ENCODE measurements around the gene MUL1.
"Not testable (repeated sequence)": the region's sequence is repeated elsewhere in the genome, so short reads cannot be mapped to it uniquely, and the experiment has no call there.

MUL1 gene

GRCh38 chr1:20511518-20512428 lies 3.8 kb upstream of the MUL1 start:
- no peak for DNase-seq
- H3K4me3 ChIP-seq (ENCODE audit: insufficient read depth, low read depth, low read length, poor library complexity, severe bottlenecking): no peak overlapping the region
- no peaks in the 10 kb centered on the region for H3K9me3 ChIP-seq (ENCODE audit: control insufficient read depth, low read length)
- peaks cover 6% of the 10 kb centered on the region for H3K4me1 ChIP-seq (ENCODE audit: control insufficient read depth, insufficient read depth, low read length, poor library complexity, severe bottlenecking)
- H3K27ac ChIP-seq (ENCODE audit: insufficient read depth, low read length, poor library complexity, severe bottlenecking): no peak overlapping the region
- no peaks in the 10 kb centered on the region for H3K27me3 ChIP-seq (replicated peaks; ENCODE audit: control insufficient read depth, insufficient read depth, low read length, poor library complexity, severe bottlenecking)
- H3K36me3 ChIP-seq (ENCODE audit: control insufficient read depth, insufficient read depth, low read length): peaks cover 4% of the 10 kb centered on the region

- H3K27me3 ChIP-seq (replicated peaks; ENCODE audit: control insufficient read depth, insufficient read depth, low read length, poor library complexity, severe bottlenecking): no peaks in the 10 kb centered on the region
- peak overlapping the region; percentile 92 for H3K27ac ChIP-seq (ENCODE audit: insufficient read depth, low read length, poor library complexity, severe bottlenecking)
- peak overlapping the region; percentile 96 for H3K4me3 ChIP-seq (ENCODE audit: insufficient read depth, low read depth, low read length, poor library complexity, severe bottlenecking)
- no peaks in the 10 kb centered on the region for H3K9me3 ChIP-seq (ENCODE audit: control insufficient read depth, low read length)
- peaks cover 6% of the 10 kb centered on the region for H3K4me1 ChIP-seq (ENCODE audit: control insufficient read depth, insufficient read depth, low read length, poor library complexity, severe bottlenecking)
- H3K36me3 ChIP-seq (ENCODE audit: control insufficient read depth, insufficient read depth, low read length): peaks cover 4% of the 10 kb centered on the region
- no peak for DNase-seq
These were observed 440 bp upstream of the MUL1 start for GRCh38 chr1:20508411-20508771.

- H3K27me3 ChIP-seq (replicated peaks; ENCODE audit: control insufficient read depth, insufficient read depth, low read length, poor library complexity, severe bottlenecking): no peaks in the 10 kb centered on the region
- peak overlapping the region; percentile 96 for H3K4me3 ChIP-seq (ENCODE audit: insufficient read depth, low read depth, low read length, poor library complexity, severe bottlenecking)
- peaks cover 5% of the 10 kb centered on the region for H3K36me3 ChIP-seq (ENCODE audit: control insufficient read depth, insufficient read depth, low read length)
- H3K27ac ChIP-seq (ENCODE audit: insufficient read depth, low read length, poor library complexity, severe bottlenecking): peak overlapping the region; percentile 92
- H3K9me3 ChIP-seq (ENCODE audit: control insufficient read depth, low read length): no peaks in the 10 kb centered on the region
- peaks cover 6% of the 10 kb centered on the region for H3K4me1 ChIP-seq (ENCODE audit: control insufficient read depth, insufficient read depth, low read length, poor library complexity, severe bottlenecking)
- DNase-seq: no peak
These were observed 745 bp downstream of the MUL1 start for GRCh38 chr1:20507248-20507563.

- DNase-seq: no peak
- H3K4me3 ChIP-seq (ENCODE audit: insufficient read depth, low read depth, low read length, poor library complexity, severe bottlenecking): no peak overlapping the region
- H3K4me1 ChIP-seq (ENCODE audit: control insufficient read depth, insufficient read depth, low read length, poor library complexity, severe bottlenecking): peaks cover 6% of the 10 kb centered on the region
- H3K36me3 ChIP-seq (ENCODE audit: control insufficient read depth, insufficient read depth, low read length): peaks cover 22% of the 10 kb centered on the region
- H3K27ac ChIP-seq (ENCODE audit: insufficient read depth, low read length, poor library complexity, severe bottlenecking): no peak overlapping the region
- no peaks in the 10 kb centered on the region for H3K27me3 ChIP-seq (replicated peaks; ENCODE audit: control insufficient read depth, insufficient read depth, low read length, poor library complexity, severe bottlenecking)
- no peaks in the 10 kb centered on the region for H3K9me3 ChIP-seq (ENCODE audit: control insufficient read depth, low read length)
These were observed 2.5 kb downstream of the MUL1 start for GRCh38 chr1:20505488-20505887.

GRCh38 chr1:20500716-20501115 lies 7.2 kb downstream of the MUL1 start:
- H3K9me3 ChIP-seq (ENCODE audit: control insufficient read depth, low read length): no peaks in the 10 kb centered on the region
- no peak overlapping the region for H3K27ac ChIP-seq (ENCODE audit: insufficient read depth, low read length, poor library complexity, severe bottlenecking)
- H3K4me3 ChIP-seq (ENCODE audit: insufficient read depth, low read depth, low read length, poor library complexity, severe bottlenecking): no peak overlapping the region
- peaks cover 44% of the 10 kb centered on the region for H3K36me3 ChIP-seq (ENCODE audit: control insufficient read depth, insufficient read depth, low read length)
- no peaks in the 10 kb centered on the region for H3K27me3 ChIP-seq (replicated peaks; ENCODE audit: control insufficient read depth, insufficient read depth, low read length, poor library complexity, severe bottlenecking)
- H3K4me1 ChIP-seq (ENCODE audit: control insufficient read depth, insufficient read depth, low read length, poor library complexity, severe bottlenecking): no peaks in the 10 kb centered on the region
- no peak for DNase-seq

- no peak overlapping the region for H3K27ac ChIP-seq (ENCODE audit: insufficient read depth, low read length, poor library complexity, severe bottlenecking)
- H3K27me3 ChIP-seq (replicated peaks; ENCODE audit: control insufficient read depth, insufficient read depth, low read length, poor library complexity, severe bottlenecking): no peaks in the 10 kb centered on the region
- DNase-seq: no peak
- peaks cover 44% of the 10 kb centered on the region for H3K36me3 ChIP-seq (ENCODE audit: control insufficient read depth, insufficient read depth, low read length)
- H3K9me3 ChIP-seq (ENCODE audit: control insufficient read depth, low read length): no peaks in the 10 kb centered on the region
- no peaks in the 10 kb centered on the region for H3K4me1 ChIP-seq (ENCODE audit: control insufficient read depth, insufficient read depth, low read length, poor library complexity, severe bottlenecking)
- H3K4me3 ChIP-seq (ENCODE audit: insufficient read depth, low read depth, low read length, poor library complexity, severe bottlenecking): no peak overlapping the region
These were observed 8.2 kb downstream of the MUL1 start for GRCh38 chr1:20499718-20500117.

GRCh38 chr1:20499105-20499504 lies 8.8 kb downstream of the MUL1 start:
- H3K27me3 ChIP-seq (replicated peaks; ENCODE audit: control insufficient read depth, insufficient read depth, low read length, poor library complexity, severe bottlenecking): no peaks in the 10 kb centered on the region
- peaks cover 44% of the 10 kb centered on the region for H3K36me3 ChIP-seq (ENCODE audit: control insufficient read depth, insufficient read depth, low read length)
- no peak for DNase-seq
- H3K4me3 ChIP-seq (ENCODE audit: insufficient read depth, low read depth, low read length, poor library complexity, severe bottlenecking): no peak overlapping the region
- no peaks in the 10 kb centered on the region for H3K9me3 ChIP-seq (ENCODE audit: control insufficient read depth, low read length)
- no peak overlapping the region for H3K27ac ChIP-seq (ENCODE audit: insufficient read depth, low read length, poor library complexity, severe bottlenecking)
- H3K4me1 ChIP-seq (ENCODE audit: control insufficient read depth, insufficient read depth, low read length, poor library complexity, severe bottlenecking): peaks cover under 1% of the 10 kb centered on the region

- no peak overlapping the region for H3K27ac ChIP-seq (ENCODE audit: insufficient read depth, low read length, poor library complexity, severe bottlenecking)
- peaks cover 6% of the 10 kb centered on the region for H3K4me1 ChIP-seq (ENCODE audit: control insufficient read depth, insufficient read depth, low read length, poor library complexity, severe bottlenecking)
- H3K27me3 ChIP-seq (replicated peaks; ENCODE audit: control insufficient read depth, insufficient read depth, low read length, poor library complexity, severe bottlenecking): no peaks in the 10 kb centered on the region
- peaks cover 44% of the 10 kb centered on the region for H3K36me3 ChIP-seq (ENCODE audit: control insufficient read depth, insufficient read depth, low read length)
- H3K9me3 ChIP-seq (ENCODE audit: control insufficient read depth, low read length): no peaks in the 10 kb centered on the region
- no peak overlapping the region for H3K4me3 ChIP-seq (ENCODE audit: insufficient read depth, low read depth, low read length, poor library complexity, severe bottlenecking)
- DNase-seq: no peak
These were observed 9.8 kb downstream of the MUL1 start for GRCh38 chr1:20498116-20498515.

- H3K27ac ChIP-seq (ENCODE audit: insufficient read depth, low read length, poor library complexity, severe bottlenecking): no peak overlapping the region
- no peak for DNase-seq
- peaks cover 44% of the 10 kb centered on the region for H3K36me3 ChIP-seq (ENCODE audit: control insufficient read depth, insufficient read depth, low read length)
These were observed 10.4 kb downstream of the MUL1 start for GRCh38 chr1:20497506-20497905.

GRCh38 chr1:20496725-20497383 lies 11.1 kb downstream of the MUL1 start:
- not testable (repeated sequence) for H3K27ac ChIP-seq (ENCODE audit: insufficient read depth, low read length, poor library complexity, severe bottlenecking); DNase-seq; H3K9me3 ChIP-seq (ENCODE audit: control insufficient read depth, low read length); H3K27me3 ChIP-seq (replicated peaks; ENCODE audit: control insufficient read depth, insufficient read depth, low read length, poor library complexity, severe bottlenecking); H3K4me1 ChIP-seq (ENCODE audit: control insufficient read depth, insufficient read depth, low read length, poor library complexity, severe bottlenecking); H3K4me3 ChIP-seq (ENCODE audit: insufficient read depth, low read depth, low read length, poor library complexity, severe bottlenecking)
- peaks cover 40% of the 10 kb centered on the region for H3K36me3 ChIP-seq (ENCODE audit: control insufficient read depth, insufficient read depth, low read length)

More at GRCh38 chr1:20497506-20497905, 10.4 kb downstream of the MUL1 start:
- H3K27me3 ChIP-seq (replicated peaks; ENCODE audit: control insufficient read depth, insufficient read depth, low read length, poor library complexity, severe bottlenecking): no peaks in the 10 kb centered on the region
- peaks cover 6% of the 10 kb centered on the region for H3K4me1 ChIP-seq (ENCODE audit: control insufficient read depth, insufficient read depth, low read length, poor library complexity, severe bottlenecking)
- H3K9me3 ChIP-seq (ENCODE audit: control insufficient read depth, low read length): no peaks in the 10 kb centered on the region
- no peak overlapping the region for H3K4me3 ChIP-seq (ENCODE audit: insufficient read depth, low read depth, low read length, poor library complexity, severe bottlenecking)
